Measurements from ENCODE around the gene TMEM30B.

The TMEM30B gene

DNA sequence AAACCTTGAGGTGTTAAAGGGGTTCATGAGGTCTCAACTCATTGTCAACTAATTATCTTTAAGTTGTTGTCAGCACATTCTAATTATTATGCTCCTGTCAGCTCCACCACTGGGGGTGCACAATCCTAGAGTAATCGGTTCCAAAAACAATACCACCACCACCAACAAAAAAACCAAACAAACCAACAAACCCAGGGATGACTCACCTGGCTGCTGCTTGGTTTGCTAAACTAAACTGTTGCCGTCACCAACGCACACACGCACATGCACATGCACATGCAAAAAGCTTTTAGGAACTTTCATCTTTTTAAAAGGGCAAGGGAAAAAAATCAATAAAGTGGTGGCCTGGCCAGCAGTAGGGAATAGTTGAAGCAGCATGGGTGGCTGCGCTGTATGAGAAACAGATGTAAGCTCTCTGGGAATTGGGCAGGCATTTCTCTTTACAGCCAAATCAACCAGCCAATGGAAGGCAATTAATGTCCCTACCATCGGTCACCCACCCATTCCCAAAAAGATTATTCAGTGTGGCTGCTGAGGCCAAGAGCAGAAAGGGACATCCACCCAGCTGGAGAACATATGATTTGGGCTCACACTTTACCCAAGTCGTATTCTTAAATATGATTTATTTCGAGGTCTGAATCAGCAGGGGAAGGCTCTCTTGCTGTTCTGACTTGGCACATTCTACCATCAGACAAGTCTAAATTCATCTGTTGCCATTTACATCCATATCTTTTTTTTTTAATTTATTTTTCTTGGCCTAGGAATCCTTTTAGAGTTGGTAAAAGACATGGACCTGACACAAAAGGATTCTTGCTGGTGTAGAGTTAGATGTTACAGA, 20.0 kb downstream of the TMEM30B start:
- H3K4me3 ChIP-seq (ENCODE audit: low read depth, low read length): no peak overlapping the region
- TF ChIP-seq CTCF (IDR thresholded peaks at IDR 0.05; ENCODE audit: insufficient read depth, low read depth, low read length, missing control alignments): no peak
- DNase-seq (ENCODE audit: low read depth): no peak

DNA sequence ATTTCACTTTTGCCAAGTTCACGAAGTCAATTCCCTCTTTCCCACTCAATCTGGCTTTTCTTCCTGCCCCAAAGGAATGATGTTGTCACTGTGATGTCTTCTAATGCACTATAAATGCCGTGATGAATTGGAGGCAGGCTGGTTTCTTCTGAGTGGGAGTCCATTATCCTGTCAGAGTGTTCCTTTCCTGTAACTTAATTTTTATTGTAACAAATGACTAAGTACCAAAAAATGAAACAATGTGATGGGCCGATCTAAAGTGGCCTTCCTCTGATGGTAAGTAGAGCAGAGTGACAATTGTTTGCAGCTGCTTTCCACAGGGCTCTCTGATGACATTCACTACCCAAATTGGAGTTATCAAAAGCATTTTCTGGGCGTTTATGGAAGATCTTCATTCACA, 22.2 kb downstream of the TMEM30B start:
- H3K4me3 ChIP-seq (ENCODE audit: low read depth, low read length): no peak overlapping the region
- TF ChIP-seq CTCF (IDR thresholded peaks at IDR 0.05; ENCODE audit: insufficient read depth, low read depth, low read length, missing control alignments): no peak
- no peak for DNase-seq (ENCODE audit: low read depth)

DNA sequence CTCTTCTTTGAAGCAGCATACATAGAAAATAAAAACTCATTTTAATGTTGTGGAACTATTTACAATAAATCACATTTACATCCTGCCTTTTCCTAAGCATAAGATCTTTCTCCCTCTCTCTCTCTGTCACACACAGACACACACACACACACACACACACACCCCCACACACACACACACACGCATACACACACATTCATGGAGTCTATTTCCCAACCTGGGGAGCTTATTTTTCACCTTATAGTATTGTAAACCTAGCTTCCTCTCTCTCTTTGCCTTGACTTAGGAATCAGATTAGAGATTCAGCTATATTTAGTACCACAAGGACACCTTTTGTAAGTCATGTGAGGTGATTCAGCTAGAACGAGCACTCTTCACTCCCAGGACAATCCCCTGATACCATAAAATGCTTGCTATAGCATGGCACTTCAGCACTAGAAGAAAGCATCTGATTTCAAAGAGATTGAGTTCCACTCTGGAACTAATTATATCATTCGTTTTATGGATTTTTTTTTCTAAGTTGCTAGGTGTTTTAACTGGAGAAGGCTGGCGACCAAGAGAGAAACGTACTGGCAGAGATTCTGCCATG, 23.6 kb downstream of the TMEM30B start:
- no peak for DNase-seq (ENCODE audit: low read depth)
- no peak overlapping the region for H3K4me3 ChIP-seq (ENCODE audit: low read depth, low read length)
- TF ChIP-seq CTCF (IDR thresholded peaks at IDR 0.05; ENCODE audit: insufficient read depth, low read depth, low read length, missing control alignments): no peak

DNA sequence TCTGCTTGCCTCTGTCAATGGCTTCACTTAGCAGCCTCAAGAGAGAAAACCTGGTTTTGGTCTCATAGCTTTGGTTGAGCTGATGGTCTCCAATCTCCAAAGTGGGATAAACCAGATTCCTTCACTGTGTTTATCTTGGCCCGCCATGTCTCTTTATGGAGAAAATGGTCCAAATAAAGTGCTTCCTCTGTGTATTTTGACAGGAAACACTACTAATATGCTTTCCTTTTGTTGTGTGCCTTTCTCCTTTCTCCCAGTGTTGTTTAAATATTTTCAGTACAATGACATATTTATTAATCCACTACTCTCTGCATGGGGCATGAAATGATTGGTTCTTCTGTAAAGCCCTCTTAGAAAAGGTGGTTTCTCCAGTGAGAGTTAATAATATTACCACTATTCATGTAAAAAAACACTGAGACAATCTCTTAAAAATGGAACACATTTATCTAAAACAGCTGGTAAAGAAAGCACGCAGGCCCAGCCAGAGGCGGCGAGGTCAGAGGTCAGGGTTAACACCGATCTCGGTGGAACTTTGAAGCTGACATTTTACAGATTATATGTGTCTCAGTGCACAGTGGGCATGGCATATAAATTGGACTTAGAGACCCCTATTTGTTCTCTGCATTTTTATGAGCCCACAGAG, 24.2 kb downstream of the TMEM30B start:
- no peak for DNase-seq (ENCODE audit: low read depth)

DNA sequence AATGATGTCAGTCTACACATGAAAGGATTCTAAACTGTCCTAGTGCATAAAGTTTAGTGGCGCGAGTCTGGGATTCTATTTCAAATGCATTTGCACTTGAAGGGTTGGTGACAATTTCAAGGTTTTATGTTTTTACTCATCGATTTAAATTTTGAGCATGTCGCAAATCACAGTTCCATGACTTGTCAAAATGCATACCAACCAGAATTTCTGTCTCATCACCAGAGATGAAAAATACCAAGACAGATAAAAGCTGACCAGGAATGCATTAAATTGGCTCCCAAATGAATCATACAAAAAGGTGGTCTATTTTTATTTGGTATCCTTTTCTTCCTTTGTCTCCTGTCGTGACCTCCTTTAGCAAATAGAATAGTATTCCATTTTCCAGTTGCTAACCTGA, 25.2 kb downstream of the TMEM30B start:
- no peak for TF ChIP-seq CTCF (IDR thresholded peaks at IDR 0.05; ENCODE audit: insufficient read depth, low read depth, low read length, missing control alignments)
- DNase-seq (ENCODE audit: low read depth): no peak
- H3K4me3 ChIP-seq (ENCODE audit: low read depth, low read length): no peak overlapping the region

More for the DNA sequence above, 24.2 kb downstream of the TMEM30B start:
- TF ChIP-seq CTCF (IDR thresholded peaks at IDR 0.05; ENCODE audit: insufficient read depth, low read depth, low read length, missing control alignments): no peak
- H3K4me3 ChIP-seq (ENCODE audit: low read depth, low read length): no peak overlapping the region

- no peak for TF ChIP-seq CTCF (IDR thresholded peaks at IDR 0.05; ENCODE audit: insufficient read depth, low read depth, low read length, missing control alignments)
- DNase-seq (ENCODE audit: low read depth): no peak
- H3K4me3 ChIP-seq (ENCODE audit: low read depth, low read length): no peak overlapping the region
Measured at GRCh38 chr14:61254808-61255526, 26.2 kb downstream of the TMEM30B start.

Data from GM12865 (cell line).